Activated CD4-positive, alpha-beta T cell treated with anti-CD3 and anti-CD28 coated beads, Interleukin-2, amount 50 U/mL, for 1 hour (primary cell): ENCODE measurements around the gene USH1C.

Experiments used
- DNase-seq: peaks from one replicate; pipeline ENCODE4 v3.0.0-alpha.2; 2020

The USH1C gene

DNA sequence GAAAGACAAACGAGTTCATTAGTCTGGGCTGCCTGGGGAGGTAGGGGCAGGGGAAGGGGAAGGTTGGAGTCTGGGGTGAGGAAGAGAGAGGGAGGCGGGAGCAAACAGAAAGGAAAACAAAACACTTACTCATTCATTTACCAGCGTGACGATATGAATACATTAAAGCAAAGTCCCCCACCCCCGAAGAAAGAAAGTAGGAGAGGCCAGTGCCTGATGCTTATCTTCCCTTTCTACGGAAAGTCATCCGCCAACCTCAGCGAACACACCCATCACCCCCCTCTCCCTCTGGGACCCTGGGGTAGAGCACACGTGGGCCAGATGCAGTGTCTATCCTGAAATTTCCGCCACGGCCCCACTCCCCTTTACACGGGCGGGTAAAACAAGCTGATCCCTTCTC, 81.3 kb downstream of the USH1C start:
- DNase-seq = no peak

DNA sequence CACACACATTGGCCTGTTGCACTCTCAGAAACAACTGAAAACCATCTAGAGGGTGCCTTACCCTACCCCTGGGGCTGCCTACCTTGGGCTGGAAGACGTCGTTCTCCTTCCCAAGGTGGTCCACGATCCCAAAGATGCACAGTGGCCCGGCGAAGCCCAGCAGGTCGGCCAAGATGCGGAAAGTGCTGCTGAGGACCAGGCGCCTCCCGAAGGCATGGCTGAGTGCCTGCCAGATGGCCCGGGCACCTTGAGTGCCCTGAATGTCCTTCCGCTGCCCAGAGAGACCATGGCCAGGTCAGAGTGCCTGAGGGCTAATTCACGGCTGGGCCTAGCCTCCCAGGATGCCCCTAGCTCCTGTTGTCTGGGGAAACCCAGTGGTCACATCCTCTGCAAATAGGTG, 83.8 kb downstream of the USH1C start:
- no peak for DNase-seq

DNA sequence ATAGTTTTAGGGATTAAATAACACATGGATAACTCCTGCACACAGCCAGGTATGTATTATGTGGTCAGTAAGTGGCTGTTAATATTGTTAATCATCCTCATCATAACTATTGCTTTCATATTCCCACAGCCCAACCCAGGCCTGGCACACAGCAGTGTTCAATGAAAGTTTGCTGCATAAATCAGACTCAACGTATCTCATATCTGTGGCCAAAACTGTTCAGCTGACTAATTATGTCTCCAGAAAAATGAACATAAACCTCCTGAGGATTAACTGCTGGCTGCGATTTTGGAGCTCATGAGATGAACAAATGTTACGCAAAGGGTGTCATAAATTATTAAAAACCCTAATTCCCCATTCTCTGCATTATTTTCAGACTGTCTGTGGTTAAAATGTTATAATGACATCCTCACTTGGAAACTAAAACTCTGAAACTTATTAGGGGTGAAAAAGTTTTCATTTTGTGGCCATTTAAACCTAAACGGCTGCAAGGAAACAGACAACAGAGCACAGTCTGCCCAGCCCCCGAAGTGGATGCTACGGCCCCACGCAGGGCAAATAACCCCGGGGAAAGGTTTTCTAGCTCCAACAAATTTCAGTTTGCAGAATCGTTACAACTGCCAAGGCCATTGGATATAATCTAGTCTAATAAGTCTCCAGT, 84.8 kb downstream of the USH1C start:
- no peak for DNase-seq

DNA sequence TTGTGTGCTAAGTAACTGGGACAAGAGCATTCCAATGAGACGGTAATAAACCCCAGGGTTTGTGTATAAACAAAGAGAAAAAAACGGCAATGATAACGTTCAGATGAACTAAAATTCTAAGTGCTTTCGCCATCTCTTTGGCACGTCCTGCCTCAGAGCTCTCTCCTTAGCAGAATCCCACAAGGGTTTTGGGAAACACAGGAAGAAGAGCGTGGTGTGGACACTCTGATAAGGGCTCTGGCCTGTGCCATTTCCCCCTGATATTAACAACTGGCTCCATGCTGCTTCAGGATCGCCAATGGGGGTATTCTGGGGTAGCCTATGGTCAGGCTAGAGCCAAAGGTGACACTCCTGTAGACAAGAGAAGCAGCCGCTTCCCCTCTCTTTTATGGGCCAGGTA, 85.9 kb downstream of the USH1C start:
- no peak for DNase-seq

DNA sequence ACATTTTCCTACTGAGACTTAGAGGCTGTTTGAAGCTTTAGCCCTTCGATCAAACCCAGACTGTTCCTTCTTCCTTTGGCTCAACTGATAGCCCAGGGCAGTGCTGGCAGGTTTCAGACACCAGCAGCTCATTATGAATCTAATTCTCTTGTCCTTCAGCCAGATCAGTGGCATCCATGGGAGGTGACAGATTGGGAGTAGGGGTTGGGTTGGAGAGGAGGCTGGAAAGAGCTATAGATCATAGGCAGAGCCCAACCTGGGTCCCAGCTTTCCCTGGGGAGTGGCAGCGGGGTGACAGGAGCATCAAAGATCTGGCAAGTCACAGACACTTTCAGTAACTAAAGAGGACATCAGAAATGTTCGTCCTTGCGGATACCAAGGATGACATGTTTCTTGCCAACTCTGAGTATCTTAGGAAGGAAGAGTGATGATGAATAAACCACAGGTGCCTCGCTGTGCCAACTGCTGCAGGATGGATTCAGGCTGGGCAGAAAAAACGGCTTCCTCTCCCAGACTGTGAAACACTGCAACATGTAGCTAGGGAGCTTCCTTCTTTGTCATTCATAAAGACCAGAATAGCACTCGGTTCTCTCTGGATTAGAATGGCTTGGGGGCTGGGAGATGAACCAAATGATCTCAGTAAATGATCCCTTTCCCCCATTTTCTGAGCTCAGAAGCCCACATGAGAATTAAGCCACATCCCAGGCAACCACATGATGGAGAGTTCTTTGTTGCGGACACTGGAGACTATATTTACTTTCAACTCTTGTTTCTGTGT, 86.6 kb downstream of the USH1C start:
- DNase-seq = no peak

DNA sequence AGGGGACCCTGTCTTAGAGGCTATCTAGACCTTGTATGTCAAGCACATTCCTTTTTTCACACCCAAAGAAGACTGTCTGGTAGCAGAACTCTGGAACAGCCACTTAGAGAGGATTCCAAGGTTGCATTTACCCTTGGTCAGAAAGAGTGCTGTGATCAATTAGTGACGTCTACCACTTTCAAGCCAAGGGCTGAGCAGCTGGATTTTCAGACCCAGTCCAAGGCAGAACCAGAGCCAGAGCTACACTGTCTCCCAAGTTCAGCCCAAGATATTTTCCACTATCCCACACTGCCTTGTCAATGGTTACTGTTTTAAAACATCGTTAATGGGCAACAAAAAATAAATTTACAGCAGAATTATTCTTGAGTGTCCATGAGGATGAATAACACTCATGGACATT, 91.5 kb downstream of the USH1C start:
- DNase-seq = no peak

DNA sequence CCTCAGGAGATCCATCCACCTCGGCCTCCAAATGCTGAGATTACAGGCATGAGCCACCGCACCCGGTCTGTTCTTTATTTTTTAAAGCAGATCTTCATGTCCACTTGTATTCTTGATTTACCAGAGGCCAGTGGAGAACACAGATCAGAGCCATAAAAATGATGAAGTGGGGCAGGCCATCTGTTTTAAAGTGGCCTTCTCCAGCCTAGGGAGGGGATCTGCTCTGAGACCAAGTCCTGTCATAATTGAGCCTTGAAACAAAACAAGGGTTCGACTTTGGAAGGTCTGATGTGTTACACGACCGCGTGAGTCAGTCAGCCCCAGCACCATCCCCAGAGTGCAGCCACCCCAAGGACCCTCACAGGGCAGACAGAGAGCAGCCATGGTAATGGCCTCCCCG, 95.1 kb downstream of the USH1C start:
- no peak for DNase-seq

DNA sequence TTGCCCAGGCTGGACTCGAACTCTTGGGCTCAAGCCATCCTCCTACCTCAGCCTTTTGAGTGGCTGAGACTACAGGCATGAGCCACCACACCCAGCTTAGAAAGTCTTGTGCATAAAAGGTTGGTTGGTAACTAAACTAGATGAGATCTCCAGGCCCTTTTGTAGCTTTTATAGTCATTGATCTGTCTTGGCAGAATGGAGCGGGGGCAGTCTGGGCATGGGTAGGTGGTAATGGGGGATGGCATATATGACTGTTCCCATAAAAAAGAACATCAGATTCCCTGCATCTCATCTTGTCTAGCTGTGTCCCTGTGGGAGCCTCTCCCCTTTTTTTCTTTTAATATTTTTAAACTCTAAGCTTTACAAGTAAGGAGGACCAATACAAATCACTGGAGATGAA, 97.7 kb downstream of the USH1C start:
- DNase-seq = no peak

DNA sequence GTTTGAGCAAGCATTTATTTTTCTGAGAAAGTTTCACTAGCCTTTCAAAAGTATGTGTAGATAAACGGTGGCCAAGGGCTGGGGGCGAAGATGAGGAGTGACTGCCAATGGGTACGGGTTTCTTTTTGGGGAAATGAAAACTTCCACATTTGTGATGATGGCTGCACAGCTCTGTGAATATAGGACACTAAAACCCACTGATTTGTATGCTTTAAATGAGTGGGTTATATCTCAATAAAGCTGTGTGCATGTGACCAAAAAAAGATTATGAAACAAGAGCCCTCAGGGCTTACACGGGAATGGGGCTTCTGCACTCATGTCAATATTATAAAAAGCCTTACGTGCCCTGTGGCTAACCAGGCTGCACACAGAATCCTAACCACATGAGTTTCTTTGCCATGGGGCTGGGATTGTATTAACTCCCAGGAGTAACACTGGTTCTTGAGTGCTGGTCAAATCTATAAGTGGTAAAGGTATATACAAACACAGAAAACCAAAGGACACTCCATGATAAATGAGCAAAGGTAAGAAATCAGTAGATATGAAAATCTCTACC, 98.9 kb downstream of the USH1C start:
- no peak for DNase-seq

DNA sequence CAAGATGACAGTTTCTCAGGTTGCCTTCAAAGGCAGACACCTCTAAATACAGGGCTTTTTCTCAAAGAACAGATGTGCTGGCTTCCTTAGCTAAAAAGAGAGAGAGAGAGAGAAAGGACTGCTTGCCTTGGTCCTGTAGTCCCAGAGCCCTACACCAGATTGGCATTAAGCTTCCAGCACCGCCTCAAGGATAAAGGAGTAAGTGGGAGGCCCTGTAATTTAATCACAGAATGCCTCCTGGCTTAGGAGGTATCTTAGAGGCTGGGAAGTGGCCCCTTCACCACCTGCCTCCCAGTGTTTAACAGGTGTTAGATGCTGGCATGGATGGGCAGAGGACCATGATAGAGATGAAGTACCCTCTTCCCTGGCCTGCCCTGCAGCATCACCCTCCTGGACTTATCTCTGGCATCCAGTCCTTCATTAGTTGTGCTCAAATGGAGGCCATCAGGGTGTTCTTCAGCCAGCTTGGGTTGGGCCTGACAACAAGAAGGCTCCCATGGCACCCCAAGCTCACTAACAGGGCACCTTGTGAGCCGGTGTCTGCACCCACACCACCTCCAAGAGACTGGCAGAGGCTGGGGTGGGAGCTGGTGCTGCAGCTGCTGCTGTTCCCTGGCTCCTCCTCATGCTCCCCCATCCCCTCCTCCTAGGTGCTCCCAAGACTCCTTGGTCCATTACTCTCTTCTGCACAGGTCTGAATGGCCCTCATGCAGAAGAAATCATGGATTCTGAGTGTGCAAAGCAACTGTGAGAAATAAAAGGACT, 100.1 kb downstream of the USH1C start:
- no peak for DNase-seq
